ENCODE data around the gene NUDCD3. TPM values are rescaled to one million over a fixed set of nuclear protein-coding genes. Genes with fewer than 3 reads are reported as not detected.

Gene NUDCD3
- total and polyA plus RNA-seq, 2 of the 8 experiments (the other 6 are each of a cell fraction or from before 2014, with no cell fraction given), result 35.2 to 93.7 TPM

DNA sequence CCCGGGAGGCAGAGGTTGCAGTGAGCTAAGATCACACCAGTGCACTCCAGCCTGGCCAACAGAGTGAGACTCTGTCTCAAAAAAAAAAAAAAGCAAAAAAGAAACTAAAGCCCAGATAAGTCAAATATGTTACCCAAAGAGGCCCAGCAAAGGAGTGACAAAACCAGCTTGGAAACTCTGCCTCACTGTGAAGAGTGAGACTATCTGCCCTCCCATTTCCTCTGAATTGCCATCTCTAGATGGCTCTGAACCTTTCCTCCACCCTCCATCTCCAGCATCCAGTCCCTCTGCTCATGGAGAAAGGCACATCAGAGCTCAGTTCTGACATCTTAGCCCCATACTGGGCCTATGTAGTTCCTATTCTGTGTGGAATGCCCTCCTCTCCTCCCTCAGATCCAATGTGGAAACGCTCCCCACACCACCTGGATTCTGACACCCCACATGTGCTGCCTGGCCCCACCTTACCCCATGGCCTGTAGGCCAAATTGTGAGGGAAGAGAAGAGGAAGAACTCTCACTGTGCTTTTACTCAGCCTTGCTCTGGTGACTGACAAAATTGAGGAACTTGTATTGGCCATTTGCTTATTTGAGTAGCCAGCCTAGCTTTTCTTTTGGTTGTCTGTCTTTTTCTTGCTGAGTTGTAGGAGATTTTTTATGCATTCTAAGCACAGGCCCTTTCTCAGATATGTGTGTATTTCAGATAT lies 18.0 kb upstream of the NUDCD3 start (continued):
- TF ChIP-seq CHD7 (IDR thresholded peaks at IDR 0.05; ENCODE audit: insufficient replicate concordance, low read length), result no peak

Data from H1 (cell line).